ENCODE data around the gene THSD7B.
"Not testable (repeated sequence)": the region's sequence is repeated elsewhere in the genome, so short reads cannot be mapped to it uniquely, and the experiment has no call there.

THSD7B gene, protein sequence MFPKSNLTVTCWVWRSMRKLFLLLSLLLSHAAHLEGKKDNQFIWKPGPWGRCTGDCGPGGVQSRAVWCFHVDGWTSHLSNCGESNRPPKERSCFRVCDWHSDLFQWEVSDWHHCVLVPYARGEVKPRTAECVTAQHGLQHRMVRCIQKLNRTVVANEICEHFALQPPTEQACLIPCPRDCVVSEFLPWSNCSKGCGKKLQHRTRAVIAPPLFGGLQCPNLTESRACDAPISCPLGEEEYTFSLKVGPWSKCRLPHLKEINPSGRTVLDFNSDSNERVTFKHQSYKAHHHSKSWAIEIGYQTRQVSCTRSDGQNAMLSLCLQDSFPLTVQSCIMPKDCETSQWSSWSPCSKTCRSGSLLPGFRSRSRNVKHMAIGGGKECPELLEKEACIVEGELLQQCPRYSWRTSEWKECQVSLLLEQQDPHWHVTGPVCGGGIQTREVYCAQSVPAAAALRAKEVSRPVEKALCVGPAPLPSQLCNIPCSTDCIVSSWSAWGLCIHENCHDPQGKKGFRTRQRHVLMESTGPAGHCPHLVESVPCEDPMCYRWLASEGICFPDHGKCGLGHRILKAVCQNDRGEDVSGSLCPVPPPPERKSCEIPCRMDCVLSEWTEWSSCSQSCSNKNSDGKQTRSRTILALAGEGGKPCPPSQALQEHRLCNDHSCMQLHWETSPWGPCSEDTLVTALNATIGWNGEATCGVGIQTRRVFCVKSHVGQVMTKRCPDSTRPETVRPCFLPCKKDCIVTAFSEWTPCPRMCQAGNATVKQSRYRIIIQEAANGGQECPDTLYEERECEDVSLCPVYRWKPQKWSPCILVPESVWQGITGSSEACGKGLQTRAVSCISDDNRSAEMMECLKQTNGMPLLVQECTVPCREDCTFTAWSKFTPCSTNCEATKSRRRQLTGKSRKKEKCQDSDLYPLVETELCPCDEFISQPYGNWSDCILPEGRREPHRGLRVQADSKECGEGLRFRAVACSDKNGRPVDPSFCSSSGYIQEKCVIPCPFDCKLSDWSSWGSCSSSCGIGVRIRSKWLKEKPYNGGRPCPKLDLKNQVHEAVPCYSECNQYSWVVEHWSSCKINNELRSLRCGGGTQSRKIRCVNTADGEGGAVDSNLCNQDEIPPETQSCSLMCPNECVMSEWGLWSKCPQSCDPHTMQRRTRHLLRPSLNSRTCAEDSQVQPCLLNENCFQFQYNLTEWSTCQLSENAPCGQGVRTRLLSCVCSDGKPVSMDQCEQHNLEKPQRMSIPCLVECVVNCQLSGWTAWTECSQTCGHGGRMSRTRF (N-terminal part only)

DNA sequence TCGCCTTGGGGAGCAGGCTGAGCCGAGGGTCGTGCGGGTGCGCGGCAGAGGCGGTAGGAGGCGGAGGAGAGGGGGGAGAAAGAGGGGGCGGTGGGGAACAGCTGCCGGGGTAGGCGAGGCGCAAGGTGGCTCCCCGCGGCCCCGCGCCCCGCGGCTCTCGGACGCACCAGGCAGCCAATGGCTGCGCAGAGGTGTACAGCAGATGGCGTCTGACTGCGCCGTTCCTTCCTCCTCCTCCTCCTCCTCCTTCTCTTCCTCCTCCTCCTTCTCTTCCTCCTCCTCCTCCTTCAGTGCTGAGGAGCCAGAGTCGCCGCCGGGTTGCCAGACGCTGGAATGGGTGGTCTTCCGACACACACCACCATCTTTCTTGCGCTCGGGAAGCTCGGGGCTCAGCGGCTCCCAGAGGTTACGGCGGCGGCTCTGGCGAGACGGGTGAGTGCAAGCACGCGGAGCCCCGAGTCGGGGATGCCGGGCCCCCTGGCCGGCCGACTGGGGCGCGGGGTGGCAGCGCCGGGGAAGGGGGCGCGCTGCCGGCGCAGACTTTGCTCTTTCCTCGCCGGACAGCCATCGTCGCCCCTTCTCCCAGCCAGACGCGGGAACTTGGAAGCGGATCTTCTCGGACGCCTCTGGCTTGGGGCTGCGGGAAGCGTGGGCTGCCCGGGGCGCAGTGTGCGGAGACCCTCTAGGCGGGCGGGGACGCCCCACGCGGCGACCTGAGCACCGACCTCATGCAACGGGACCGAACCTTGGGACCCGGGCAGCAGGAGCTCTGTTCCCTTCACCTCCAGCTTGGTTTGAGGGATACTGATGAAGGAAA, at the start of gene THSD7B:
Gene THSD7B, plus strand, starts transcription at position 290 of the 817 bp plus-strand sequence. CDS start 116,634 bp downstream, outside the sequence.
- no peak for DNase-seq (ENCODE audit: low read depth)

DNA sequence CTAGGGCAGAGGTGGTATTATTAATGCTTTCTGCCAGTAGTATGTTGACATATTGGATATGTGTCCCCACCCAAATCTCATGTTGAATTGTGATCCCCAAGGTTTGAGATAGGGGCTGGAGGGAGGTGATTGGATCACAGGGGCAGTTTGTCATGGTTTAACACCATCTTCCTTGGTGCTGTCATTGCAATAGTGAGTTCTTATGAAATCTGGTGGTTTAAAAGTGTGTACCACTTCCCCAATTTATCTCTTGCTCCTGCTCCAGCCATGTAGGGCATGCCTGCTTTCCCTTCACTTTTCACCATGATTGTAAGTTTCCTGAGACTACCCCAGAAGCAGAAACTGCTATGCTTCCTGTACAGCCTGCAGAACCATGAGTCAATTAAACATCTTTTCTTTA, 47.1 kb upstream of the THSD7B start:
- DNase-seq (ENCODE audit: low read depth), result no peak

DNA sequence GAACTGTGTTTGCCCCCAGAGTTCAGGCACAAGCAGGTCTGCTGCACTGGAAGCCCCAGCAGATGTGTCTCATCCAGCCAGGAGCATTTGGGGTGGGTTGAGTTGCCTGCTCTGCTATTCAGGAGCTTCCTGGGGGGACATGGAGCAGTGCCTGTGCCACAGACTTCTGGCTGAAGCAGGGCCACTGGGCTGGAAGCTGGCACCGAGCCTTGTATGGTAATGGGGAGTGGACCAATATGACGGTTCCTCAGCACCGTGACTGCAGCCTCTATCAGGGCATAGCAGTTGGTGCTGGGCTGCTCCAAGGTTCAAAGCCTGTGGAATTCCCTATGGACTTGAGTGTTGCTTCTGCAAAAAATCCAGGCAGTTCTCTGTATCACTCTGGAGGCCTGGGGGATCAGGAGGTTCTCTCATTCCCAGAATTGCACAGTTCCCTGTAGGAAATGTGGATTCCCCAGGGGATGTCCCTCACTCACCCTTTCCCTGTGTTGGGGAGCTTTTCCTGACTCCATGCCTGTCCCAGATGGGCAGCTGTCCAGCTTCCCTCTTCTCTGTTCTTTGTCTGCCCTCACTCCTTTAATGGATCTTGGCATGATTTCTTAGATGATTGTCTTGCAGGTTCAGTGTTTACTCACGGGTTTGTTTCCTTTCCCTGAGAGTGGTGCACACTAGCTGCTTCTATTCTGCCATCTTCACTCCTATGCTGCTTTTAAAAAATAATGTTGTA, 37.2 kb upstream of the THSD7B start:
- DNase-seq (ENCODE audit: low read depth), result no peak

DNA sequence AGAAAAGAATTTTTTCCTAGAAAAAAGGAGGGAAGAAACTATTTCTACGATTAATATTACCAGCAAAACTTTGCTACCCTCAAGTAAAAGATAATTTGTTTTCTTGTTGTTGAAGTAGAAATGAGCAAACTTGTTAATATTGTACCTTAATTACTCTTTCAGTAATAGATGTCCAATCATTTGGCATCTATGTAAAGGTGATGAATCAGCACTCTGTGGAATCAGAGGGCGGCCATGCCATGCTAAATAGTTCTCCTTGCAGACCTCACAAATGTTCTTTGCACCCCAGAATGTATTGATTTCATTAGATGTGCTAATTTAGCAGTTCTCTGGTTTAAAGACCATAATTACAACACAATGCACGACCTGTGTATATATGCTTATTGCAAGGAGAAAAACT, 29.1 kb upstream of the THSD7B start:
- no peak for DNase-seq (ENCODE audit: low read depth)

DNA sequence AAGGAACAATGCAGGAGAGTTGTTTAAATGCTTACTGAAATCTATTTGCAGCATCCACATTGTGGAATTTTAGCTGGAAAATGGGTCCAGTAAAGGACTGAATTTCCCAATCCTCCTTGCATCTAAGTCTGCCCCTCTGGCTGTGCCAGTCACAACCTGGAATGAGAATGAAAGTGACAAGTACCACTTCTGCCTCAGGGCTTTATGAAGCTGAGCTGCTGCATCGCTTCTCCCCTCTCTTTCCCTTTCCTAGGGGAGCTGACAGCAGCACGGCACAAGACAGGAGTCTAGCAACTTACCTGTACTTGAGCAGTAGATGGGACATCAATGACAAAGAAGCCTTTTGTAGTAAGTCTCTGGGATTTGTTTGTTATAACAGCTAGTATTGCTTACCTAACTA, 27.3 kb upstream of the THSD7B start:
- DNase-seq (ENCODE audit: low read depth), result no peak

DNA sequence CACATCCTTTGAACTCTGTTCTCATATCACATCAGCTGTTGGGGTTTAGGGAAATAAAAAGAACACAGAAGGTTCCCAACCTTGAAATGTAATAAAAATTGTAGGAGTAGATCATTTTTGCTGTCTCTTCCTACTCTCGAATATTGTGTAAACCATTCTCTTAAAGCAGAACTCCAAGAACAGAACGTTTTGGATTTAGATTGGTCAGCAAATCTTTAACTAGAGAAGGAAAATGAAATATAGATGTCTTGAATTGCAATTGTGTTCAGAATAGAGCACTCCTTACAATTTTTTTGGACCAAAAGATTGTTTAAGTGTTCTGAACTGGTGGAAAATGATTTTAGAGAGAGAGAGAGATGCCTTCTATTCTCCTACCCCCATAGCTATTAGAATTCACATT, 23.9 kb upstream of the THSD7B start:
- no peak for DNase-seq (ENCODE audit: low read depth)

DNA sequence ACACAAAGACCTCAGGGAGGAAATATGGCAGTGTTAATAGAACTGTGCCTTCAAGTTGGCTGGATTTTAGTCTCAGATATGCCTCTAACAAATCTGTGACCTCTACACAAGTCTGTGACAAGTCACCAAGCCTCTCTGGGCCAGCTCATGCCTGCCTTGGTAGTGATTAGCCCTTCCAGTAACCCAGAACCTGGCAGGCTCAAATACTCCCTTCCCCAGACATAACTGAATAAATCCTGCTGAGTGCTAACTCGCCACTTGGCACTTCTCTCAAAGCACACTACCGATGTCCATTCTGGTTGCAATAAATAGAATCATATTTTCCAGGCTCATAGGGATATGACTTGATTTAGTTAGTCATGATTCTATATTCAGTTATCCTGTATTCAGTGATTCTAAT, 15.3 kb upstream of the THSD7B start:
- DNase-seq (ENCODE audit: low read depth), result no peak

DNA sequence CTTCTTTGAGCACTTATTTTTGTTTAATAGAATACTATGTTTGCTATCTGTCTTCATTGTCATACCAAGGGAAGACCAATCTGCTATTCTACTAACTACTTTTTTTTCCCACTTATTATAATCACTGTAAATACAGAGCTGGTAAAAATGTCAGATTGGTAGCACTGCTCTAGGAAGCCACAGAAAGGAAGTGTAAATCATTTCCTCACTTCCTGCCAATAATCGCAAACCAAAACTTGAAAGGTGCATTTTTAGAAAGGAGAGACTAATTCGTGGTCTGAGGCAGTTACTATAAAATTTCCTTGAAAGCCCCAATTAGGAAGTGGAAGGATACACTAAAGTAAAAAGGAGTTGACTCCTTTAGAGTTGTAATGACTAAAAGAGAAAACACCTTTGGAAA, 13.9 kb upstream of the THSD7B start:
- no peak for DNase-seq (ENCODE audit: low read depth)

DNA sequence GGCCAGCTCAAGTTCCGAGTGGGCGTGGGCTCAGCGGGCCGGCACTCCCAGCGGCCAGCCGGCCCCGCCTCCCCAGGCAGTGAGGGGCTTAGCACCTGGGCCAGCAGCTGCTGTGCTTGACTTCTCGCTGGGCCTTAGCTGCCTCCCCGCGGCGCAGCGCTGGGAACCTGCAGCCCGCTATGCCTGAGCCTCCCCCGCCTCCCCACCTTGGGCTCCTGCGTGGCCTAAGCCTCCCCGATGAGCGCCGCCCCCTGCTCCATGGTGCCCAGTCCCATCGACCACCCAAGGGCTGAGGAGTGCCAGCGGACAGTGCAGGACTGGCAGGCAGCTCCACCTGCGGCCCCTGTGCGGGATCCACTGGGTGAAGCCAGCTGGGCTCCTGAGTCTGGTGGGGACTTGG, 6.8 kb upstream of the THSD7B start:
- DNase-seq (ENCODE audit: low read depth), result not testable (repeated sequence)

DNA sequence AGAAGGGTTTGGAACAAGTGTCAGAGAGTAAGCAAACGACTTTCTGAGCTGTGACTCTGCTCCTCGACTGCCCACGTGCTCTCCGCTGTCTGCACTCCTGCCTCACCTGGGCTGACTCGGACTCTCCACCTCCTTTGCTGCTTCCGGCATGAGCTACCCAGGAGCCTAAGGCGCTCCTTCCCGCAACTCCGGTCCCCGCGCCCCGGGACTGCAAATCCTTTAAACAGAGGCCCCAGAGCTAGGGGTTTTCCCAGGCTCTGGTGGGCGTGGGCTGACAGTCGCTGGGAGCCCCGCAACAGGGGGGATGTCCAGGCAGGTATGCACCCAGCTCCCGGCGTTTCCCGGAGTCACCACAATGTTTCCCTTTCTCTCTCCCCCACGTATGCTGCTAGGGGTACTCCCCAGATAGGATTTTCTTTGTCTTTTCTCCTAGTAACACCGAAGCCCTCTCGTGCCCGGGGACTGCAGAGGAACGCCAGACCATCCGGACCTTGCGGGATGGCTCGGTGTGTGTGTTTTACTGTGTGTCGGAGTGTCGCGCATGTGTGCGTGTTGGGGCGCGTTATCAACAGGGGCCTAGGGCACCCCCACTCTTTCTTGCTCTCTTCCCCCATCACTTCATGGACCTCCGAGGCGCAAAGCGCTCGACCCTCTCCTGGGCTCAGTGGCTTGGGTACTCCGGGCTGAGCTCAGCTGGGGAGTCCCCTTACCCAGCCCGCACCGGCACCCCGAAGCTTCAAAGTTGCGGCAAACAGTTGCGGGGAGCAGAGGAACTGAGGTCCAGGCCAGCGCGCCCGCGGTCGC, 691 bp upstream of the THSD7B start:
- DNase-seq (ENCODE audit: low read depth), result no peak

DNA sequence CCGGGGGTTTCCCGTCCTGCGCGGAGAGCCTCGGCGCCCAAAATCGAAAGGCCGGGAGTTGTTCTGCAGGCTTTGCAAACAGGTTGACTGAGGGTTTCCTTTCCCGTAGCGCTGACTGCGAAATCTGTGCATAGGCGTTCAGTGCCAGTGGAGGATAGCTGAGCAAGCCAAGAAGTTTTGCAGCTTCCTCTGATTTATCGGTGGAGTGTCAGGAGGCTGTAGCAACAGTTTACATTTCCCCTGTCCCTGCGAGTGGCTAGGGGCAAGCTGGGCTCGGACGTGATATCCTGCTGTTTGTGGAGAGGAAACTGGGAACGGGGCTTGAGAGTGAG, 694 bp downstream of the THSD7B start:
- DNase-seq (ENCODE audit: low read depth), result no peak

DNA sequence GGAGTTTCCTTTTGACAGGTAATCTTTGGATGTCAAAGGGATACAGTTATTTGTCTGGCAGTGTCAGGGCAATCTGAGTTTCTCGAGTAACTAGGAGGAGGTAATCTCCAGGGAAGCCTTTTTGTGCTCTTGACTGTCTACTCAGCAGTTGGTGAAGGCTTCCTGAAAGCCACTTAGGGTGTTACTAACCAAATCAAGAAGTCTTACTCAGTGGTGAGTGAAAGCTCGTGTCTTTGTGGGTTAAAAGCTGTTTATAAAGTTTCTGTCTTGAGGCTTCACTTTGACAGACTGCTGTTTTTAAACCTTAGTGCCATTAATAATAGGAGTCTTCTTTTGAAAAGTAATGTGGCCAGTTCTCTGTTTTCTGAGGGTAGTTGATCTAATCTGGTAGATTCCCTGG, 1.7 kb downstream of the THSD7B start:
- no peak for DNase-seq (ENCODE audit: low read depth)

DNA sequence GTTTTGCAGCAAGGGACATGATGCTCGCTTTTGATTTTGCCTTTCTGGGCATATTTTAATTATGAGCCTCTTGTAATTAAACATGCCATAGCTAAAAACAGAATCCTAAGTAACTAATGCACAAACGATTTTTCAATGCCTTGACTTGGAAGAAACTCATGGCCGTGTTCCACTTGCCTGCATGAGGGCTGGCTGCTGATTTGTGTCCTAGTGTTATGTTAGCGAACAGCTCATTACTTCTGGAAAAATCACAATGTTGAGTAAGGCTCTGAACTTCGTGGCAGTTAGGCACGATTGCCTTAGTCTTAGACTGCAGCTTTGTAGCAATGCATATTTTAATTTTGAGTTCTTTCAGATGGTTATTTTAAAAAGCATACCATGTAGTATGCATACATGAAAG, 4.5 kb downstream of the THSD7B start:
- DNase-seq (ENCODE audit: low read depth), result no peak

DNA sequence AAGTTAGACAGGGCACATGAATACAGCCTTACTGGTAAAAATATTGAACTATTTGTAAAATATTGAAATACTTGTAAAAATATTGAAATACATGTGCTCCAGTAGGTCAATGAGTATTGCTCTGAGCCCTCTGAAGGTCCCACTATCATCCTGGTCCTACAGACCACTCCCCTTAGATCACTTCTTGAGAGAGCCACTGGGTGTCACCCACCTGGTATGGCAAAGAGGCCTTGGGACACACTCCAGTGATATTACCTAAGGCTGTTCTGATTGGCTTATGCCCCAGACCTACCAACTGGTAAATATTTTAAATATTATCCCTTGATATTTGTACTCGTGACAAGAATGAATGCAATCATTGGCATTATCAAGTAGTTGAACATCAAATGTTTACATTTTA, 5.0 kb downstream of the THSD7B start:
- no peak for DNase-seq (ENCODE audit: low read depth)

DNA sequence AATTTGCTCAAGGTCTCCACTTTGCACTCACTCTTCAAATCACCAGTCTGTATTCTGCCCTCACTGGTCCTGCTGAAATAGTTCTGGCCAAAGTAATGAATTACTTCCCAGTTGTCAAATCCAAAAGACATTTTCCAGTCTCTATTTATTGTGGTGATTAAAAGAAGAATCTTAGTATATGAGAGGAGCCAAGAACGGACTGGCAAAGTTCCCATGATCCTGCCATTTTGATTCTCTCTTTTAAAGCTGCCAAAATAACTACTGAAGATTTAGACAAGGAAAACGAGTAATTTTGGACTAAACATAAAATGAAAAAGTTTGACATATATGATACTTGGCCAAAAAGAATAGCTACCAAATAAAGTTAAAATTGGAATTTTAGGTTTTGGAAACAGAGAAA, 12.0 kb downstream of the THSD7B start:
- no peak for DNase-seq (ENCODE audit: low read depth)

DNA sequence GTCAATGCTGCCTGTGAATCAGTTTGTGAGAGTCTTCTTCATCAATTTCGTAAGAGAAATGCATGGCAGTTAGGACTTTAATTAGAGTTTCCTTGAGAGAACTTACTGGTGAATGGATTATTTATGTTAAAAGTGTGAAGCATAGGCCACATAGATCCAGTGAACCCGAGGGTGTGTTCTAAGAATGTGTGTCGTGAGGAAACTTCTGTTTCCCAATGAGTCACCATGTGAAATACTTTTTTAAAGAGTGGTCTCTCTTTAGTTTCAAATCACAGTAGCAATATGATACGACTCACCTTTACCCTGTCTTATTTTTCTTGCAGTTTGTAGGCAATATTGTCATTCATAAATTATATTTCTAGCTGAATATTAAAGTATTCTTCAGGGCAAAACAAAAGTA, 18.5 kb downstream of the THSD7B start:
- no peak for DNase-seq (ENCODE audit: low read depth)

DNA sequence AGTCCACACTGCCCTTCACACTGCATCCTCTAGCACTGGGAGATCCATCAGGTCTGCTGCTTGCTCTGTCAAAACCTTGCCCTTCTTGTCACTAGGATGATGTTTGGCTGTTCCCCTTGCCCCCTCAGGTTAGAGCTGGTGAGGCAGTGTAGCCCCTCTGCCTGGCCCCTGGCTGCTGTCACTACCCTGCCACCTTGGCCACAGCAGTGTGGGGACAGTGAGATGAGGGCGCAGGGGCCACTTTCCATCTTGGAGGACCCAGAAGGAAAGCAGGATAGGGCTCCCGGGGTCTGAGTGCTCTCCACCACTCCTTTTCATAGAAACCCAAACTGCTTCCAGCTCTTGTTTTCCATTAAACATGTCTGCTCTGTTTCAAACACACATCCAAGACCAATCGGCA, 19.9 kb downstream of the THSD7B start:
- no peak for DNase-seq (ENCODE audit: low read depth)

DNA sequence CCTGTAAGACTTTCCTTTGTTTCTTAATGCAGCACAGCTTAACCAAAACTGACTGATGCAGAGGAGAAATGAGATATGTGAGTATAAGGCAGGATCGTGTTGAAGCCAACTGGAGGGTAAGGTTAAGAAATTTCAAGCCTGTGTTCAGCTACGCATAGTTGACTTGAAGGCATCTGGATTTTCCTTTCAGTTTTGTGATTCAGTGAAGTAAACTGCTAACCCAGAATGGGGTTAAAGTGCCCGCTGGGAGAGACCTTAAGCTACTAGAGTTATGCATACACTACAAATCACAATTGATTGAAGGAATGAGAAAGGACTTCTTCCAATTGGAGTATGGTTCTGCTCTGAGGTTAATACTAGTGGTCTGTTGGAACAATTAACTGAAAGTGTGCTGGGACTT, 22.6 kb downstream of the THSD7B start:
- DNase-seq (ENCODE audit: low read depth), result no peak

DNA sequence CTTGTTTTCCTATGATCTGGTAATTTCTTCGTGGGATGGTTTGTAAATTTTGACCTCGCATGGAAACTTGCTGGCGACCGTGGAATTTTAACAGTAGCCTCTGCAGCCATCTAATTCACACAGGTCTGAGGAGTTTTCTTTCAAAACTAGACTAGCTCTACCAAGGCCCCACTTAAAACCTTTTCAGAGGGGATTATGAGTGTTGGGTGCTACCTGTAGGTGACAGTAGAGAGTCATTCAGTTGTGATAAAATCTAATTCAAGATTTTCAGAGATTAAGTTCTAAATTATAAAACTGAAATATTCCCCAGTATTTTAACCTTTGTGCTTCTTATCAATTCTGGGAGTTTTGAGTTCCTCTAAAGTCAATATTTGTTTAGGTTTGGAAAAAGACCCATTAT, 31.0 kb downstream of the THSD7B start:
- no peak for DNase-seq (ENCODE audit: low read depth)

DNA sequence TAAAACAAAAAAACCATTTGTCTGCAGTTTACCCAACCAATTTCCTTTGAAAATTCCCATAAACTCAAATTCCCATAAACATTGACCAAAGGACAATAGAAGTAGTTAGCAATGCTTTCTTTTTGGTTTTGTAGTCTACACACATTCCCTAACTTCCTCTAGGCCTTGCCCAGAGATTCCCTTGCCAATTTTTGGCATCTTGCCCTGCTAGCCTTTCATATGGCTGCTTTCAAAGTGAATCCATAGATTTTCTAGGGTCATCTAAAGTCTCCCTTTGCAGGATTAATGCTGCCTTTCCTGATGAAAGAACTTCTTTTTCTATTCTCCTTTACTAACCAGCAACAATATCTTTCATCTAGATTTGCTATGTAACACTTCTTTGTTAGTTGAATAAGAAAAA, 33.4 kb downstream of the THSD7B start:
- DNase-seq (ENCODE audit: low read depth), result no peak

Measured in fibroblast of gingiva (primary cell).